H9 (cell line): ENCODE results near the gene SMAD6. TPM values are rescaled to one million over a fixed set of nuclear protein-coding genes. Genes with fewer than 3 reads are reported as not detected.

Experiments used
- DNase-seq: peaks from one replicate; pipeline ENCODE4 v3.0.0-alpha.2; 2017
- H2AFZ ChIP-seq: one replicate; pipeline ENCODE4 v1.6.1; 2013; ENCODE audit warnings: mild to moderate bottlenecking, low read length, control low read depth, moderate library complexity
- H2AK5ac ChIP-seq: 2 replicates; pipeline ENCODE4 v1.6.1; 2013; ENCODE audit warnings: low read length, control low read depth, mixed read lengths; ENCODE audit not compliant: insufficient read length
- H2BK120ac ChIP-seq: one replicate; pipeline ENCODE4 v1.6.1; 2013; ENCODE audit warnings: low read depth, mild to moderate bottlenecking, low read length, control low read depth, inconsistent platforms; ENCODE audit not compliant: poor library complexity, severe bottlenecking
- H2BK12ac ChIP-seq: 2 replicates; pipeline ENCODE4 v1.6.1; 2013; ENCODE audit warnings: low read length, control low read depth, mixed read lengths, low read depth; ENCODE audit not compliant: insufficient read length
- H2BK15ac ChIP-seq: 2 replicates; pipeline ENCODE4 v1.6.1; 2013; ENCODE audit warnings: low read depth, low read length, control low read depth
- H2BK20ac ChIP-seq: one replicate; pipeline ENCODE4 v1.6.1; 2013; ENCODE audit warnings: low read depth, mild to moderate bottlenecking, low read length, control low read depth, inconsistent platforms; ENCODE audit not compliant: poor library complexity, severe bottlenecking
- H2BK5ac ChIP-seq: 2 replicates; pipeline ENCODE4 v1.6.1; 2013; ENCODE audit warnings: low read length, control low read depth, mixed read lengths; ENCODE audit not compliant: insufficient read length
- H3K14ac ChIP-seq: 2 replicates; pipeline ENCODE4 v1.6.1; 2013; ENCODE audit warnings: low read length, control low read depth; ENCODE audit not compliant: insufficient read depth
- H3K18ac ChIP-seq: 2 replicates; pipeline ENCODE4 v1.6.1; 2013; ENCODE audit warnings: low read depth, mild to moderate bottlenecking, mixed read lengths, low read length, control low read depth; ENCODE audit not compliant: insufficient read length
- H3K23ac ChIP-seq: 2 replicates; pipeline ENCODE4 v1.6.1; 2013; ENCODE audit warnings: low read length, control low read depth, mixed read lengths, low read depth; ENCODE audit not compliant: insufficient read length
- H3K23me2 ChIP-seq: 2 replicates; pipeline ENCODE4 v1.6.1; 2013; ENCODE audit warnings: low read depth, mild to moderate bottlenecking, mixed read lengths, low read length, control low read depth; ENCODE audit not compliant: insufficient read length, poor library complexity, severe bottlenecking
- H3K27ac ChIP-seq: 2 replicates; pipeline ENCODE4 v1.5.1; 2013; ENCODE audit warnings: low read length, control low read depth, mixed read lengths, low read depth; ENCODE audit not compliant: insufficient read length
- H3K27me3 ChIP-seq: 2 replicates; pipeline ENCODE4 v1.6.1; 2013; ENCODE audit warnings: low read length, control low read depth, inconsistent platforms; ENCODE audit not compliant: insufficient read depth
- H3K4ac ChIP-seq: 2 replicates; pipeline ENCODE4 v1.6.1; 2013; ENCODE audit warnings: low read depth, mild to moderate bottlenecking, control low read depth, inconsistent platforms, low read length, moderate library complexity
- H3K4me1 ChIP-seq: 2 replicates; pipeline ENCODE4 v1.6.1; 2013; ENCODE audit warnings: low read length, control low read depth, inconsistent platforms; ENCODE audit not compliant: insufficient read depth
- H3K4me2 ChIP-seq: 2 replicates; pipeline ENCODE4 v1.6.1; 2013; ENCODE audit warnings: low read length, control low read depth, mixed read lengths; ENCODE audit not compliant: insufficient read length, insufficient read depth
- H3K56ac ChIP-seq: 2 replicates; pipeline ENCODE4 v1.6.1; 2013; ENCODE audit warnings: low read depth, mild to moderate bottlenecking, mixed read lengths, low read length, control low read depth; ENCODE audit not compliant: insufficient read length
- H3K79me1 ChIP-seq: 2 replicates; pipeline ENCODE4 v1.6.1; 2013; ENCODE audit warnings: low read depth, mild to moderate bottlenecking, moderate library complexity, low read length, control low read depth, inconsistent platforms; ENCODE audit not compliant: insufficient read depth, poor library complexity, severe bottlenecking
- H3K79me2 ChIP-seq: 2 replicates; pipeline ENCODE4 v1.6.1; 2013; ENCODE audit warnings: low read length, control low read depth, inconsistent platforms; ENCODE audit not compliant: insufficient read depth
- H3K9ac ChIP-seq: 2 replicates; pipeline ENCODE4 v1.6.1; 2013; ENCODE audit warnings: low read length, control low read depth, mixed read lengths; ENCODE audit not compliant: insufficient read length; ENCODE audit errors: extremely low read depth
- H3K9me3 ChIP-seq: one replicate; pipeline ENCODE4 v1.6.1; 2013; ENCODE audit warnings: low read depth, low read length, inconsistent platforms; ENCODE audit not compliant: control insufficient read depth
- H3T11ph ChIP-seq: one replicate; pipeline ENCODE4 v1.6.1; 2013; ENCODE audit warnings: mild to moderate bottlenecking, low read length, control low read depth, inconsistent platforms
- H4K20me1 ChIP-seq: one replicate; pipeline ENCODE4 v1.6.1; 2013; ENCODE audit not compliant: control insufficient read depth, insufficient read length, insufficient read depth
- H4K5ac ChIP-seq: 2 replicates; pipeline ENCODE4 v1.6.1; 2013; ENCODE audit warnings: low read depth, mild to moderate bottlenecking, mixed read lengths, low read length, control low read depth; ENCODE audit not compliant: insufficient read length
- H4K8ac ChIP-seq: replicated peaks from 2 replicates; pipeline ENCODE4 v1.6.1; 2013; ENCODE audit warnings: low read length, control low read depth, mixed read lengths, low read depth; ENCODE audit not compliant: insufficient read length
- H4K91ac ChIP-seq: 2 replicates; pipeline ENCODE4 v1.6.1; 2013; ENCODE audit warnings: low read depth, mild to moderate bottlenecking, moderate library complexity, mixed read lengths, low read length, control low read depth; ENCODE audit not compliant: insufficient read length
- H3K27ac Mint-ChIP-seq, 3 experiments: 2 replicates in 2 of 3; 3 replicates in 1 of 3; pipeline ENCODE4 v1.8.0; 2020 to 2021; ENCODE audit warnings: mixed read lengths in 3 of 3, mild to moderate bottlenecking in 1 of 3, moderate library complexity in 1 of 3
- H3K27me3 Mint-ChIP-seq: 2 replicates; pipeline ENCODE4 v1.8.0; 2021; ENCODE audit warnings: low read depth, mild to moderate bottlenecking, moderate library complexity, mixed read lengths
- H3K36me3 Mint-ChIP-seq, 3 experiments: 2 replicates in 2 of 3; 3 replicates in 1 of 3; pipeline ENCODE4 v1.8.0; 2020 to 2021; ENCODE audit warnings: low read depth in 3 of 3, mixed read lengths in 3 of 3; ENCODE audit not compliant: insufficient read depth in 1 of 3
- H3K4me1 Mint-ChIP-seq, 2 experiments: 2 replicates each; pipeline ENCODE4 v1.8.0; 2020; ENCODE audit warnings: mixed read lengths in 2 of 2
- H3K4me3 Mint-ChIP-seq, 2 experiments: 2 replicates in 1 of 2; 3 replicates in 1 of 2; pipeline ENCODE4 v1.8.0; 2020 to 2021; ENCODE audit warnings: mild to moderate bottlenecking in 2 of 2, mixed read lengths in 2 of 2, moderate library complexity in 1 of 2
- H3K9me3 Mint-ChIP-seq, 2 experiments: 2 replicates in 1 of 2; 3 replicates in 1 of 2; pipeline ENCODE4 v1.8.0; 2020; ENCODE audit warnings: mild to moderate bottlenecking in 2 of 2, mixed read lengths in 2 of 2, moderate library complexity in 1 of 2
- CTCF ChIP-seq: fragments of 200-600 bp; sonication (generic); conservative IDR thresholded peaks from 3 replicates; pipeline ENCODE4 v1.8.0; 2021; ENCODE audit warnings: antibody characterized with exemption, mild to moderate bottlenecking
- WGBS: extraction: QIAGEN DNeasy Blood & Tissue Kit; methylation state at CpG from one replicate; pipeline ENCODE4 v1.1.7; 2013; ENCODE audit warnings: missing lambda C conversion rate, low lambda C conversion rate, mixed read lengths; ENCODE audit not compliant: insufficient read length; ENCODE audit errors: extremely low coverage; 5-methylcytosine and 5-hydroxymethylcytosine counted together
- total RNA-seq: library from RNA; stranded (reverse); gene quantifications from 2 replicates; pipeline ENCODE4 v1.2.1, GENCODE V29; 2021

SMAD6 gene
- total RNA-seq, 1 experiment from 2014 or later = 6.0 TPM

GRCh38 chr15:66718220-66718988 lies 16.4 kb downstream of the SMAD6 start:
- no CpG with 5 or more reads among the region's 8 CpGs for WGBS
- Histone ChIP-seq H2AFZ (no peak overlapping the region), H2BK15ac (no peak overlapping the region), H3K79me2 (no peaks in the 10 kb centered on the region), H4K8ac (no peak overlapping the region), H3K4ac (no peak overlapping the region), H3K79me1 (no peaks in the 10 kb centered on the region), H2BK20ac (no peak overlapping the region), H3K56ac (no peak overlapping the region), H3K27me3 (no peaks in the 10 kb centered on the region), H4K5ac (no peak overlapping the region), H3K23ac (no peak overlapping the region), H3K4me2 (no peak overlapping the region), H3K14ac (no peak overlapping the region), H3K27ac (no peak overlapping the region), H3K4me1 (no peaks in the 10 kb centered on the region), H3K9me3 (no peaks in the 10 kb centered on the region), H2BK12ac (no peak overlapping the region), H2AK5ac (no peak overlapping the region), H3K9ac (no peak overlapping the region), H3T11ph (no peak overlapping the region), H3K23me2 (no peaks in the 10 kb centered on the region), H2BK5ac (no peak overlapping the region), H3K18ac (no peak overlapping the region), H2BK120ac (no peak overlapping the region), H4K20me1 (no peaks in the 10 kb centered on the region), H4K91ac (no peak overlapping the region)
- peaks cover 40 to 46% of the 10 kb centered on the region in 2 experiments for H3K4me1 Mint-ChIP-seq
- H3K4me3 Mint-ChIP-seq = no peak overlapping the region
- no peak for TF ChIP-seq CTCF
- H3K36me3 Mint-ChIP-seq = peaks cover 4 to 28% (median 5%) of the 10 kb centered on the region in 3 experiments; a peak in 6 of 7 replicates
- DNase-seq = no peak
- no peaks in the 10 kb centered on the region for H3K27me3 Mint-ChIP-seq
- peak overlapping the region in 1 of 3 experiments; percentile 57; a peak in 1 of 7 replicates for H3K27ac Mint-ChIP-seq
- H3K9me3 Mint-ChIP-seq = no peaks in the 10 kb centered on the region
